Astrocyte of the cerebellum (primary cell): ENCODE measurements around the gene PGBD5.

Experiments
- DNase-seq: peaks from one replicate; pipeline ENCODE4 v3.0.0-alpha.2; 2011; ENCODE audit warnings: low read depth
- H3K4me3 ChIP-seq: 2 replicates; pipeline ENCODE4 v1.5.1; 2011; ENCODE audit warnings: mild to moderate bottlenecking, low read depth, low read length, moderate library complexity
- in situ Hi-C: cut with HindIII; loops from 2 replicates; pipeline ENCODE4 v1.10.0; 2017; ENCODE audit warnings: low sequenced_read_pairs
- TF ChIP-seq, protein P1 (sequence below): IDR thresholded peaks from 2 replicates; pipeline ENCODE4 v1.5.1; 2012; ENCODE audit warnings: low read length, low read depth, moderate library complexity, mild to moderate bottlenecking; ENCODE audit errors: missing control alignments

Gene PGBD5

DNA sequence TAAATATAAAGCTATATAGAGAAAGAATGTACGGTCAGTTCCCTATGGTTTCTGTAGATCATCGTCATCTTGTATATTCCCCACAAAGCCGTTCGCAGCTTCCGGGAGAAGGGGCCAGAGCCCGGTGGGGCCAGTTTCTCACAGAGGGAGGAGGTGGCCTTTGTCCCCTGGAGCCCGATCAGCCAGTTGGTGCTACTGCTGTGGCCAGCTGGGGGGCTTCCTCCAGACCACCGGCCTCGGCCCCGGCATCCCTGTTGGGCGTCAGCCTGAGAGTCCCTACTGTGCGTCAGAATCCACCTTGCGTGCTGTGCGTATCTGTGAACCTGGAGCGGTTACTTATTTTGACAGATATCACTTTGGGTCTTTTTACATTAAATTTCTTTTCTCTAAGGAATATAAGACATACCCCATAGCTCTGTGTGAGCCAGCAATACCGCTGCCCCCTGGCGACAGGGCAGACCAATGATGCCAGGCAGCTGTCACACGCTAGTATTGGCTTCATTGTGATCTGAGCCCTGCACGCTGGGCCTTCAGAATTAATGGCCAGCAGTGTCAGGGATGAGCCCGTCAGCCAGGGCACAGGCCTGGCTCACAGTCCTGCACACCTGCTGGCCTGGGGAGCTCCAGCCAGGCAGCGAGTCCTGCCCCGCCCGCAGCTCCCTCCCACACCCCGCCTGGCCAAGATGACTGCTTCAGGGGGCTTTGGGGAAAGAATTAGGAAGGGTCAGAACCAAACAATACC lies 145.9 kb downstream of the PGBD5 start:
- no peak overlapping the region for H3K4me3 ChIP-seq
- TF ChIP-seq, protein P1, sequence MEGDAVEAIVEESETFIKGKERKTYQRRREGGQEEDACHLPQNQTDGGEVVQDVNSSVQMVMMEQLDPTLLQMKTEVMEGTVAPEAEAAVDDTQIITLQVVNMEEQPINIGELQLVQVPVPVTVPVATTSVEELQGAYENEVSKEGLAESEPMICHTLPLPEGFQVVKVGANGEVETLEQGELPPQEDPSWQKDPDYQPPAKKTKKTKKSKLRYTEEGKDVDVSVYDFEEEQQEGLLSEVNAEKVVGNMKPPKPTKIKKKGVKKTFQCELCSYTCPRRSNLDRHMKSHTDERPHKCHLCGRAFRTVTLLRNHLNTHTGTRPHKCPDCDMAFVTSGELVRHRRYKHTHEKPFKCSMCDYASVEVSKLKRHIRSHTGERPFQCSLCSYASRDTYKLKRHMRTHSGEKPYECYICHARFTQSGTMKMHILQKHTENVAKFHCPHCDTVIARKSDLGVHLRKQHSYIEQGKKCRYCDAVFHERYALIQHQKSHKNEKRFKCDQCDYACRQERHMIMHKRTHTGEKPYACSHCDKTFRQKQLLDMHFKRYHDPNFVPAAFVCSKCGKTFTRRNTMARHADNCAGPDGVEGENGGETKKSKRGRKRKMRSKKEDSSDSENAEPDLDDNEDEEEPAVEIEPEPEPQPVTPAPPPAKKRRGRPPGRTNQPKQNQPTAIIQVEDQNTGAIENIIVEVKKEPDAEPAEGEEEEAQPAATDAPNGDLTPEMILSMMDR = no peak
- DNase-seq = no peak
- in situ Hi-C loops = no loop called here

DNA sequence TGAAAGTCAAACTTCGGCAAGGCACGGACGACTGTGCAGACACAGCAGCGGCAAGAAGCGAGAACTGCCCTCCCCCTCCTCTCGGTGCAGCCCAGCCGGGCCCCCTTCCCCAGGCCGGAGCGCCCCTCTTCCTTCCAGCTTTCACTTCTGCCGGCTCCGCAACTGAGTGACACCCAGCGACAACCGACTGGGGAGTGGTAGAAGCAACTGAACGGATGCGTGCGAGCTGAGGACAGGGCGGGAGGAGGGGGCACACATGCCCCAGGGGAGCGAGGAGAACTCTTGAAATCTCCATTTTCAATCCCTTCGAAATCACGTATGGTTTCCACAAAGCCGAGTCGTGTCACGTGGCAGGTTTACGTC lies 146.6 kb downstream of the PGBD5 start:
- TF ChIP-seq, protein P1 = no peak
- in situ Hi-C loops = no loop called here
- H3K4me3 ChIP-seq = no peak overlapping the region
- no peak for DNase-seq

DNA sequence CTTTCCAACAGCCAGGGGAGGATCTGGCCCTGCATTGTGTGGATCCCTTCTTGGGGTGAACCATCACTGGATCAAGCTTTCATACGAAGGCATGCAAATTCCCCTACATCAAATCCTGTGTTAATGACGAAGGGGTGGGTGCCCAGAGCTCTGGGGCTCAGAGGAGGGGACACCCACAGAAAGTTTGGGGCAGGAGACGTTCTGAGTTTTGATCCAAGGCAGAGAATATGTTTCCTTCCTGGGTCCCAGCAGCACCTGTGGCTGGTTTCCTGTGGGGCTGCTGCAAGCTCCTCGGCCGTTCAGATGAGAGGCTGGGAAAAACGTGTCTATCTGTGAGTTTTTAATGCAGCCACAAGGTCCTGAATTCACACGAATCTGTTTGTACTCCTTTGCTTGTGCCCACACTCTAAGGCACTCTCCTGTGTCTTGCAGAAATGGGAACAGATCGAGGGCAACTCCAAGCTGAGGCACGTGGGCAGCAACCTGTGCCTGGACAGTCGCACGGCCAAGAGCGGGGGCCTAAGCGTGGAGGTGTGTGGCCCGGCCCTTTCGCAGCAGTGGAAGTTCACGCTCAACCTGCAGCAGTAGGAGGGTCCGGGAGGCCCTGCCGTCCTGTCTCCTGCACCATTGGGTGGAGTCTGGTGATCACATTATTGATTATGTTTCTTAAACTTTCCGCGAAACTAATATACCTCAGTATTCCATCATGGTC lies 147.1 kb downstream of the PGBD5 start:
- TF ChIP-seq, protein P1 = no peak
- no peak overlapping the region for H3K4me3 ChIP-seq
- in situ Hi-C loops = no loop called here
- no peak for DNase-seq

DNA sequence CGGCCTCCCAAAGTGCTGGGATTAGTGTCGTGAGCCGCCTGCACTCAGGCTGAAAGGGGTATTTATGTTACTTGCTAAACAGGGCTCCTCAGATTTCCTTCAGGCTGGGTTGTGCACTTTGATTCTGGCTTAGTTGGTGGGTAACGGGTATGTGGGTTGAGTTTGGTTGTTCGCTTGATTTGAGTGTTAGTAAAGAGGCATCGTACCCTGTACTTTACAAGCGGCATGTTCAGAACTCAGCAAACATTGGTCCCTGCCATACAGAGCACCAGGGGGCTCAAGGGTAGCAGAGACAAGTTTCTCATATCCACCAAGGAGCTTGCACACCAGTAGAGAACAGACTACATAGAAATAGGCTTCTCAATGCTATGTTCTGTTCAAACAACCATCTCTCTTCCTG lies 147.8 kb downstream of the PGBD5 start:
- no peak for DNase-seq
- in situ Hi-C loops = no loop called here
- H3K4me3 ChIP-seq = no peak overlapping the region
- TF ChIP-seq, protein P1 = no peak

DNA sequence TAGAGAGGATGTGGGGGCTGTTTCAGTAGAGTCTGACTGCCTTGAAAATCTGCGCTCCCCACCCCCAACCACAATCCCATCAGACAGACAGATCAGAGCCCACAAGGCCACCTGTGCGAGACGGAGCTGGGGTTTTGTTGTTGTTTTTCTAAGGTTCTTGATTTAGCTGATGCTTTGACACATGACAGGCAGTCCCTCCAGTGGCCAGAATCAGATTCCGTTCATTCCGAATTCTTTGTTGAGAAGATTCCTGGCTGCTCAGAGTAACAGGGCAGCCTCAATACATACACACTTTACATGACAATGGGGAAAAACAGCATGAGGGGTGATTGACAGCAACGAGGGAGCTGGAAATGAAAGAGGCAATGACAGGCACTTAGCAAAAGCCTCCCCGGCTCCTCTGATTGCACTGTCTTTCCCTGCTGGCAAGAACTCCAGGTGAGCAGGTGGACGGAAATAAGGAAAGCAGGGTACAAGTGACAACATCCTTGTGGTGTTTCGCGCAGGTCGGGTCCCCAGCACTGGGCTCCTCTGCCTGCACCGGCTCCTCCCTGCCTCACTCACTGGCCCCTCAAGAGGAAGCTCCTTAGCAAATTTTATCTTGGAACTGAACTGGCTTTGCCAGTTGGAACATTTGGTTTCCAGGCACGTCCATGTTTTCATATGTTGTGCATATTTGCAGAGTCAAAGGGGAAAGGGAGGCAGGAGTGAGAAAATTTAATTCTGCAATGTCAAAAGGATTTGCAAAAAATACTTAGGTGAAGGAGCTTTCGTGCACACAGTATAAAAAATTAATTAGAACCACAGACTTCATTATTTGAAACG lies 148.7 kb downstream of the PGBD5 start:
- in situ Hi-C loops = no loop called here
- no peak for DNase-seq
- TF ChIP-seq, protein P1 = no peak
- no peak overlapping the region for H3K4me3 ChIP-seq

DNA sequence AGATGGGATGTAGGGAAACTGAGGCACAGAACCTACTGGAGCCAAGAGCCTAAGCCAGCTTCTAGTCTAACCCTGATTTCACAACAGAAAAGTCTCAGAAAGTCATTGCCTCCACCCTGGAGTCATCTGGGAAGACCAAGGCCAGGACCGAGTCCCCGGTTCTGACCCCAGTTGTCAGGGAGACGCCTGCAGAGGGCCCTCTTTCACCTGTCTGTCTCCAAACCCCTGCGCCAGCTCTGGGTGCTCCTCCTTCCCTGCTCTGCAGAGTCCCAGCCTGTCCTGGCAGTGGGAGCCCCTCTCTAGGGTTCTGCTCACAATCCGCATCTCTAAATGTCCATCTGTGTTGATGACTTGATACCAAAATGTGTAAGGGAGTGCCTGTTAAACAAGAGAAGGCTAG lies 149.7 kb downstream of the PGBD5 start:
- DNase-seq = no peak
- H3K4me3 ChIP-seq = no peak overlapping the region
- TF ChIP-seq, protein P1 = no peak
- in situ Hi-C loops = no loop called here
